HUES48 (cell line): ENCODE results near the gene PERP.

Source experiments
- H3K27ac ChIP-seq: one replicate; pipeline ENCODE4 v1.7.0; 2013; ENCODE audit warnings: low read depth, low read length, inconsistent platforms
- H3K27me3 ChIP-seq: 2 replicates; pipeline ENCODE4 v1.6.1; 2013; ENCODE audit warnings: mild to moderate bottlenecking, low read length; ENCODE audit not compliant: control insufficient read depth, insufficient read depth
- H3K36me3 ChIP-seq: 2 replicates; pipeline ENCODE4 v1.6.1; 2013; ENCODE audit warnings: low read length; ENCODE audit not compliant: control insufficient read depth, insufficient read depth
- H3K4me1 ChIP-seq: 2 replicates; pipeline ENCODE4 v1.6.1; 2013; ENCODE audit warnings: mild to moderate bottlenecking, low read length; ENCODE audit not compliant: control insufficient read depth, insufficient read depth
- H3K4me3 ChIP-seq: 2 replicates; pipeline ENCODE4 v1.5.1; 2013; ENCODE audit warnings: mild to moderate bottlenecking, low read depth, low read length
- H3K9ac ChIP-seq: 2 replicates; pipeline ENCODE4 v1.6.1; 2013; ENCODE audit warnings: mild to moderate bottlenecking, low read depth, low read length, moderate library complexity
- H3K9me3 ChIP-seq: 2 replicates; pipeline ENCODE4 v1.6.1; 2013; ENCODE audit warnings: low read length; ENCODE audit not compliant: control insufficient read depth, insufficient read depth

The PERP gene

DNA sequence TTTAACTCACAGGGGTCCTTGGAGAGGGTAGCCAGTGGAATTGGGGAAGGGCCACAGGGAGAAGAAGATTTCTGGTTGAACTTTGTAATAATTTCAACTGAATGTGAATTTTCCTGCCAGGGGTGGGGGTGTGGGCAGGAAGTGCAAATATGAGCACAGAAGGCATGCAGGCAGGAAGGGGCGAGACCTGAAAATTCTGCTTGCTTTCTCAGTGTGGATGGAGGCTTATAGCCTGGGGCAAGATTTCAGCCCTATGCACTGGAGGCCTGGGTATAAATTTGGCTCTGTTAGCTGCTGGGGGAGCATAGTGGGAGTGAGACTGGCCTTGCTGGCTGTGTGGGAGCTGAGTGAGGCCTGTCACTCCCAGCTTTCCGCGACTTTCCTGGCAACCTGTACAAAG, 54.4 kb downstream of the PERP start:
- Histone ChIP-seq H3K4me3 (no peak overlapping the region), H3K4me1 (no peaks in the 10 kb centered on the region), H3K36me3 (no peaks in the 10 kb centered on the region), H3K9ac (no peak overlapping the region), H3K27me3 (no peaks in the 10 kb centered on the region), H3K27ac (no peak overlapping the region), H3K9me3 (no peaks in the 10 kb centered on the region; the same call in 1 of the 2 replicates)

GRCh38 chr6:138044972-138045371, 62.2 kb downstream of the PERP start:
- Histone ChIP-seq H3K27me3 (no peaks in the 10 kb centered on the region), H3K36me3 (no peaks in the 10 kb centered on the region), H3K4me3 (no peak overlapping the region), H3K9me3 (no peaks in the 10 kb centered on the region), H3K9ac (no peak overlapping the region), H3K27ac (no peak overlapping the region), H3K4me1 (no peaks in the 10 kb centered on the region)

DNA sequence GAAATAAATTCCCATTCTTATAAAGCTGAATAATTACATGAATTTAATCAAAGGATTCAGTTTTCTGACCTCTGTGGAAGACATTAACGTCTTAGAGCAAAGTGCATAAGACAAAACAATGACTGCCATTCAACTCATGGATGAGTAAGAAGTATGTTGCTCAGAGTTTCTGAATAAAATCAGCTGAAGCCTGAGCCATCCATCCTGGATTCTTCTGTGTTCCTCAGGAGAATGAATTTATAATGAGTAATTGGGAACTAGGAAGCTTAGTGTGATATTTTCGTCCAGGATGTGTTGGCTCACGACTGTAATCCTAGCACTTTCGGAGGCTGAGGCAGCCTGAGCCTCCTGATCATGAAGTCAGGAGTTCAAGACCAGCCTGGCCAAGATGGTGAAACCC, 62.8 kb downstream of the PERP start:
- Histone ChIP-seq H3K36me3 (no peaks in the 10 kb centered on the region), H3K9me3 (no peaks in the 10 kb centered on the region), H3K4me1 (no peaks in the 10 kb centered on the region), H3K4me3 (no peak overlapping the region), H3K27ac (no peak overlapping the region), H3K27me3 (no peaks in the 10 kb centered on the region), H3K9ac (no peak overlapping the region)
